ENCODE data around the gene INSM2. TPM values are rescaled to one million over a fixed set of nuclear protein-coding genes. Genes with fewer than 3 reads are reported as not detected.

Gene INSM2
- total RNA-seq, 1 experiment from 2014 or later = 0.22 TPM

GRCh38 chr14:35556548-35556947 is 22.6 kb downstream of the INSM2 start:
- H4K20me1 ChIP-seq (ENCODE audit: insufficient read depth, low read depth, low read length) = no peaks in the 10 kb centered on the region
- no peaks in the 10 kb centered on the region for H3K9me2 ChIP-seq (replicated peaks; ENCODE audit: insufficient read depth, low read length)
- H3K9ac ChIP-seq (ENCODE audit: low read length) = no peak overlapping the region
- H3K4me1 ChIP-seq (ENCODE audit: low read length) = peaks cover 33% of the 10 kb centered on the region
- no peaks in the 10 kb centered on the region for H3K36me3 ChIP-seq (ENCODE audit: insufficient read depth, low read length)
- no peak overlapping the region for H3K27ac ChIP-seq (ENCODE audit: low read length)
- no peak overlapping the region for H3K4me2 ChIP-seq (ENCODE audit: low read depth, low read length, poor library complexity, severe bottlenecking)
- no peaks in the 10 kb centered on the region for H3K79me2 ChIP-seq (ENCODE audit: low read length)
- no peak for DNase-seq
- H2AFZ ChIP-seq (ENCODE audit: low read length) = no peak overlapping the region
- H3K9me3 ChIP-seq (ENCODE audit: low read length) = no peaks in the 10 kb centered on the region
- H3K27me3 ChIP-seq (ENCODE audit: low read length) = no peaks in the 10 kb centered on the region
- no peak overlapping the region for H3K4me3 ChIP-seq (ENCODE audit: low read length)

GRCh38 chr14:35557221-35557747 is 23.3 kb downstream of the INSM2 start:
- Histone ChIP-seq H3K4me2 (ENCODE audit: low read depth, low read length, poor library complexity, severe bottlenecking) (peak overlapping the region; percentile 50), H4K20me1 (ENCODE audit: insufficient read depth, low read depth, low read length) (no peaks in the 10 kb centered on the region), H3K4me3 (ENCODE audit: low read length) (no peak overlapping the region), H3K9me3 (ENCODE audit: low read length) (no peaks in the 10 kb centered on the region), H3K9ac (ENCODE audit: low read length) (no peak overlapping the region), H3K36me3 (ENCODE audit: insufficient read depth, low read length) (no peaks in the 10 kb centered on the region), H3K9me2 (replicated peaks; ENCODE audit: insufficient read depth, low read length) (no peaks in the 10 kb centered on the region), H3K79me2 (ENCODE audit: low read length) (no peaks in the 10 kb centered on the region), H3K27ac (ENCODE audit: low read length) (peak overlapping the region; percentile 49; the same call in 1 of the 2 replicates), H3K27me3 (ENCODE audit: low read length) (no peaks in the 10 kb centered on the region), H3K4me1 (ENCODE audit: low read length) (peaks cover 31% of the 10 kb centered on the region), H2AFZ (ENCODE audit: low read length) (no peak overlapping the region)
- DNase-seq = no peak

- no peak overlapping the region for H3K9ac ChIP-seq (ENCODE audit: low read length)
- peak overlapping the region; percentile 50 for H3K4me2 ChIP-seq (ENCODE audit: low read depth, low read length, poor library complexity, severe bottlenecking)
- no peaks in the 10 kb centered on the region for H4K20me1 ChIP-seq (ENCODE audit: insufficient read depth, low read depth, low read length)
- peaks cover 31% of the 10 kb centered on the region for H3K4me1 ChIP-seq (ENCODE audit: low read length)
- no peak for DNase-seq
- H3K9me3 ChIP-seq (ENCODE audit: low read length) = no peaks in the 10 kb centered on the region
- H3K9me2 ChIP-seq (replicated peaks; ENCODE audit: insufficient read depth, low read length) = no peaks in the 10 kb centered on the region
- H2AFZ ChIP-seq (ENCODE audit: low read length) = no peak overlapping the region
- no peaks in the 10 kb centered on the region for H3K36me3 ChIP-seq (ENCODE audit: insufficient read depth, low read length)
- H3K79me2 ChIP-seq (ENCODE audit: low read length) = no peaks in the 10 kb centered on the region
- peak overlapping the region; percentile 11 for H3K4me3 ChIP-seq (ENCODE audit: low read length)
- peak overlapping the region; percentile 49 for H3K27ac ChIP-seq (ENCODE audit: low read length)
- H3K27me3 ChIP-seq (ENCODE audit: low read length) = no peaks in the 10 kb centered on the region
Measured at GRCh38 chr14:35558680-35559079, 24.7 kb downstream of the INSM2 start.

- Histone ChIP-seq H3K27ac (ENCODE audit: low read length) (no peak overlapping the region), H3K9ac (ENCODE audit: low read length) (no peak overlapping the region), H3K27me3 (ENCODE audit: low read length) (no peaks in the 10 kb centered on the region), H3K4me1 (ENCODE audit: low read length) (no peaks in the 10 kb centered on the region), H3K9me2 (replicated peaks; ENCODE audit: insufficient read depth, low read length) (no peaks in the 10 kb centered on the region), H2AFZ (ENCODE audit: low read length) (no peak overlapping the region), H3K9me3 (ENCODE audit: low read length) (no peaks in the 10 kb centered on the region), H3K4me3 (ENCODE audit: low read length) (no peak overlapping the region), H3K36me3 (ENCODE audit: insufficient read depth, low read length) (0 out of 2 replicates have a peak, but pooled peaks cover 7% of the 10 kb centered on the region), H4K20me1 (ENCODE audit: insufficient read depth, low read depth, low read length) (no peaks in the 10 kb centered on the region), H3K79me2 (ENCODE audit: low read length) (no peaks in the 10 kb centered on the region), H3K4me2 (ENCODE audit: low read depth, low read length, poor library complexity, severe bottlenecking) (no peak overlapping the region)
- DNase-seq = no peak
Measured at GRCh38 chr14:35565871-35566464, 32.0 kb downstream of the INSM2 start.

- Histone ChIP-seq H2AFZ (ENCODE audit: low read length) (no peak overlapping the region), H3K4me1 (ENCODE audit: low read length) (no peaks in the 10 kb centered on the region), H3K9ac (ENCODE audit: low read length) (no peak overlapping the region), H3K79me2 (ENCODE audit: low read length) (no peaks in the 10 kb centered on the region), H3K27me3 (ENCODE audit: low read length) (no peaks in the 10 kb centered on the region), H3K9me2 (replicated peaks; ENCODE audit: insufficient read depth, low read length) (no peaks in the 10 kb centered on the region), H4K20me1 (ENCODE audit: insufficient read depth, low read depth, low read length) (no peaks in the 10 kb centered on the region), H3K27ac (ENCODE audit: low read length) (no peak overlapping the region), H3K4me3 (ENCODE audit: low read length) (no peak overlapping the region), H3K36me3 (ENCODE audit: insufficient read depth, low read length) (0 out of 2 replicates have a peak, but pooled peaks cover 7% of the 10 kb centered on the region), H3K9me3 (ENCODE audit: low read length) (no peaks in the 10 kb centered on the region), H3K4me2 (ENCODE audit: low read depth, low read length, poor library complexity, severe bottlenecking) (no peak overlapping the region)
- no peak for DNase-seq
Measured at GRCh38 chr14:35571598-35571997, 37.6 kb downstream of the INSM2 start.

- H3K9ac ChIP-seq (ENCODE audit: low read length) = no peak overlapping the region
- no peaks in the 10 kb centered on the region for H3K36me3 ChIP-seq (ENCODE audit: insufficient read depth, low read length)
- no peak overlapping the region for H3K27ac ChIP-seq (ENCODE audit: low read length)
- no peaks in the 10 kb centered on the region for H3K9me3 ChIP-seq (ENCODE audit: low read length)
- H3K4me1 ChIP-seq (ENCODE audit: low read length) = peaks cover 7% of the 10 kb centered on the region
- H3K79me2 ChIP-seq (ENCODE audit: low read length) = 0 out of 2 replicates have a peak, but pooled peaks cover 2% of the 10 kb centered on the region
- H3K27me3 ChIP-seq (ENCODE audit: low read length) = no peaks in the 10 kb centered on the region
- H3K4me3 ChIP-seq (ENCODE audit: low read length) = no peak overlapping the region
- DNase-seq = no peak
- H3K4me2 ChIP-seq (ENCODE audit: low read depth, low read length, poor library complexity, severe bottlenecking) = no peak overlapping the region
- H2AFZ ChIP-seq (ENCODE audit: low read length) = no peak overlapping the region
- no peaks in the 10 kb centered on the region for H4K20me1 ChIP-seq (ENCODE audit: insufficient read depth, low read depth, low read length)
- H3K9me2 ChIP-seq (replicated peaks; ENCODE audit: insufficient read depth, low read length) = no peaks in the 10 kb centered on the region
Measured at GRCh38 chr14:35573911-35574310, 39.9 kb downstream of the INSM2 start.

GRCh38 chr14:35576260-35576659 is 42.3 kb downstream of the INSM2 start:
- Histone ChIP-seq H3K4me1 (ENCODE audit: low read length) (peaks cover 22% of the 10 kb centered on the region), H3K4me3 (ENCODE audit: low read length) (no peak overlapping the region), H3K9me3 (ENCODE audit: low read length) (no peaks in the 10 kb centered on the region), H3K27me3 (ENCODE audit: low read length) (no peaks in the 10 kb centered on the region), H3K9ac (ENCODE audit: low read length) (no peak overlapping the region), H3K79me2 (ENCODE audit: low read length) (0 out of 2 replicates have a peak, but pooled peaks cover 2% of the 10 kb centered on the region), H3K9me2 (replicated peaks; ENCODE audit: insufficient read depth, low read length) (no peaks in the 10 kb centered on the region), H3K4me2 (ENCODE audit: low read depth, low read length, poor library complexity, severe bottlenecking) (no peak overlapping the region), H3K36me3 (ENCODE audit: insufficient read depth, low read length) (no peaks in the 10 kb centered on the region), H3K27ac (ENCODE audit: low read length) (no peak overlapping the region), H4K20me1 (ENCODE audit: insufficient read depth, low read depth, low read length) (no peaks in the 10 kb centered on the region), H2AFZ (ENCODE audit: low read length) (no peak overlapping the region)
- no peak for DNase-seq

- peaks cover 23% of the 10 kb centered on the region for H3K4me1 ChIP-seq (ENCODE audit: low read length)
Measured at GRCh38 chr14:35576856-35577255, 42.9 kb downstream of the INSM2 start.

More at GRCh38 chr14:35576856-35577255, 42.9 kb downstream of the INSM2 start:
- Histone ChIP-seq H3K9me3 (ENCODE audit: low read length) (no peaks in the 10 kb centered on the region), H3K79me2 (ENCODE audit: low read length) (peaks cover 4% of the 10 kb centered on the region; the same call in 1 of the 2 replicates), H2AFZ (ENCODE audit: low read length) (no peak overlapping the region), H4K20me1 (ENCODE audit: insufficient read depth, low read depth, low read length) (no peaks in the 10 kb centered on the region), H3K4me3 (ENCODE audit: low read length) (no peak overlapping the region), H3K27ac (ENCODE audit: low read length) (no peak overlapping the region), H3K4me2 (ENCODE audit: low read depth, low read length, poor library complexity, severe bottlenecking) (no peak overlapping the region), H3K9me2 (replicated peaks; ENCODE audit: insufficient read depth, low read length) (no peaks in the 10 kb centered on the region), H3K9ac (ENCODE audit: low read length) (no peak overlapping the region), H3K27me3 (ENCODE audit: low read length) (no peaks in the 10 kb centered on the region), H3K36me3 (ENCODE audit: insufficient read depth, low read length) (0 out of 2 replicates have a peak, but pooled peaks cover 1% of the 10 kb centered on the region)
- DNase-seq = no peak

Data from Karpas-422 (cell line).